Stomach (tissue), 4 donors: Measurements from ENCODE around the gene NR2F1.

ENCODE experiments used
- POLR2A ChIP-seq, 4 donors: fragments of 450-650 bp; IDR thresholded peaks; one replicate each; pipeline ENCODE4 v1.6.1; 2016; ENCODE audit warnings: antibody characterized with exemption in 4 of 4, control low read depth in 2 of 4, mild to moderate bottlenecking in 1 of 4, moderate library complexity in 1 of 4
- POLR2AphosphoS5 ChIP-seq, 3 donors: sonication (generic); formaldehyde crosslinking; IDR thresholded peaks; one replicate each; pipeline ENCODE4 v1.6.1; 2016; ENCODE audit warnings: antibody characterized with exemption in 3 of 3
- TF ChIP-seq, protein P1 (sequence below), 7 experiments: fragments of 450-650 bp in 4 of 7; fragments of 200-600 bp in 3 of 7; sonication (generic) in 3 of 7; IDR thresholded peaks; one replicate each; pipeline ENCODE4 v1.5.1; 2016 to 2019; ENCODE audit warnings: antibody characterized with exemption in 7 of 7, control low read depth in 2 of 7, mild to moderate bottlenecking in 1 of 7

DNA sequence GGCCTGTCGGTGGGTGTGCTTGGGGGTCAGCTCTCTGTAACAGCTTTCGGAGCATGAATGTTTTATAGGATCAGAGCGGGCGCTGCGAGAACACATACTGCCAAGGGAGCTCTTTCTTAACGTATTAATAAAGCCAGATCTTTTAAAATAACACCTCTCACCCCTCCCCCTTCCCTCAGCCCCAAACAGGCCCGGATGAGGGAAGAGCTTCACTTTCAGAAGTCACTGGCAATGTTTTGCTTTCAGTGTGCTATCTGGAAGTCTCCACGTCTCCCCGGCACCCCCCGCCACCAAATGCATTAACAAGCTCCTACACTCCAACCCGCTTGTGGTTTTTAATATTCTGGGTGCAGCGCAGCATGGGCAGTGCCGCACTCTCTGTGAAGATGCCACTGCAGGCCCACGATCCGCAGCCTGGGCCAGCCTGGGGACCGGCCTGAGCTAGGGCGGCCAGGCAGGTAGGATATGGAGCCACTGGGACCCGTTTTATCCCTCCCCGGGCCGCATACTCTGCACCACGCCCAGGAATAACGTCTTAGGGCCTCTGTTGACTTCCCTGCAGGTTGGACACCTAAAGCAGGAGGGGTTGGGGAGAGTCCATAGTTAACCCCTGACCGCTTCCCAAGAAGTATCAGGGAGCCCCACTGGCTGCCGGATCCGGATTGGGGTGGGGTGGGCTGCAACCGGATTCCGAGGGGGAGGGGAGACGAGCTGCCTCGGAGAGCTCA, 12.6 kb downstream of the NR2F1 start:
- TF ChIP-seq POLR2AphosphoS5 (IDR thresholded peaks at IDR 0.05) = no peak
- TF ChIP-seq, protein P1, sequence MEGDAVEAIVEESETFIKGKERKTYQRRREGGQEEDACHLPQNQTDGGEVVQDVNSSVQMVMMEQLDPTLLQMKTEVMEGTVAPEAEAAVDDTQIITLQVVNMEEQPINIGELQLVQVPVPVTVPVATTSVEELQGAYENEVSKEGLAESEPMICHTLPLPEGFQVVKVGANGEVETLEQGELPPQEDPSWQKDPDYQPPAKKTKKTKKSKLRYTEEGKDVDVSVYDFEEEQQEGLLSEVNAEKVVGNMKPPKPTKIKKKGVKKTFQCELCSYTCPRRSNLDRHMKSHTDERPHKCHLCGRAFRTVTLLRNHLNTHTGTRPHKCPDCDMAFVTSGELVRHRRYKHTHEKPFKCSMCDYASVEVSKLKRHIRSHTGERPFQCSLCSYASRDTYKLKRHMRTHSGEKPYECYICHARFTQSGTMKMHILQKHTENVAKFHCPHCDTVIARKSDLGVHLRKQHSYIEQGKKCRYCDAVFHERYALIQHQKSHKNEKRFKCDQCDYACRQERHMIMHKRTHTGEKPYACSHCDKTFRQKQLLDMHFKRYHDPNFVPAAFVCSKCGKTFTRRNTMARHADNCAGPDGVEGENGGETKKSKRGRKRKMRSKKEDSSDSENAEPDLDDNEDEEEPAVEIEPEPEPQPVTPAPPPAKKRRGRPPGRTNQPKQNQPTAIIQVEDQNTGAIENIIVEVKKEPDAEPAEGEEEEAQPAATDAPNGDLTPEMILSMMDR (IDR thresholded peaks at IDR 0.05) = no peak
- TF ChIP-seq POLR2A (IDR thresholded peaks at IDR 0.05) = no peak
